ENCODE data around the gene GADD45G.
A peak's percentile ranks its signal among the peaks of the same experiment; 100 is the strongest.

GADD45G gene

GRCh38 chr9:89592963-89593726 lies 11.7 kb upstream of the GADD45G start:
- DNase-seq (ENCODE audit: low read depth), result no peak

GRCh38 chr9:89593727-89594427 lies 10.9 kb upstream of the GADD45G start:
- no peak for DNase-seq (ENCODE audit: low read depth)

DNA sequence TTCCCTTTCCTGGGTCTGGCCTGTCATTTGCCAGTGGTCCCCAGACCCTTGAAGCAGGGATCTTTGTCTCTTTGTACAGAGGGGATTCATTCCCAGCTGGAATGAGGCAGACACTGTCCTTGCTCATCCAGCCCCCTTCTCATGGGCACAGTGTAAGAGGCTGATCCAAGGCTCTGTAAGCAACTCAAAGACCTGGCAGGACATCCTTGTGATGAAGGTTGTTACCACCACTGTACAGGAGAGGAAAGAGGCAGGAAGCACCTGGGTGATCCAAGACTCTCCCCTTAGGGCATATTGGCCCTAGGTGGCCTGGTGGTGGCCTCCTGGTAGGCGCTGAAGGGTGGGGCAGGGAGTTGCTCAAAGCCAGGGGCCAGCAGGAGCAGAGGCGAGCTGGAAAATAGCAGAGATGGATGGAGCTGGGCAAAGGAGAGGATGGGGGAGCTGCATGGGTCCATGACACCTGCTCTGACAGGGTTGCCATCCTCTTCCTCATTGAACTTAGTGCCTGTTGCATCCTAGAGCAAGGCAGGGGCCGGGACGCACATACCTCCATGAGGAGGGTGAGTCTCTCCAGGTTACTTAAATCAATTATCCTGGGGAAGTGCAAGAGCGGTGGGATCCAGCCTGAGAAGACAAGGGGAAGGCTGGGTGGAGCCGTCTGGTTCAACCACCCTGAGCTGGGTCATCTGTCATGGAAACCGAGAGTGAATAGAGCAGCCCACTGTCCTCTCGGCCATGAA lies 9.8 kb upstream of the GADD45G start:
- DNase-seq (ENCODE audit: low read depth), result no peak

DNA sequence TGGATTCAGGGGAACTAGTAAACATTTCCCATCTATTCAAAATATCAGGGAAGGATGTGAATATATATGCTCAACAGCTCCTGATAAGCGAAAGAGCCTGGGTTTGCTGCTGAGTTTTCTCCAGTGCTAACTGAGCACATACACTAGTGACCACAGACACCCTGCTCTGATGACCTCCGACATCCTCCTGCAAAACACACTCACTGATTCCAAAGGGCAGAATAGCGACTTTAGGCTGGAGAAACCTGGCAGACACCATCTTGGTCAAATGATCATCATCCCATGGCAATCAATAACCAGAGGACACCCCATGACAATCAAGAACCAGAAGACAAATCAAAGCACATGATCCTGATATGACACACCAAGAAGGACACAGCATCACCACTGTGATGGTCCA lies 9.2 kb upstream of the GADD45G start:
- no peak for DNase-seq (ENCODE audit: low read depth)

- DNase-seq (ENCODE audit: low read depth), result no peak
Measured at GRCh38 chr9:89596937-89597555, 7.8 kb upstream of the GADD45G start.

- peak; percentile 43 for DNase-seq (ENCODE audit: low read depth)
Measured at GRCh38 chr9:89597711-89598362, 7.0 kb upstream of the GADD45G start.

- DNase-seq (ENCODE audit: low read depth), result no peak
Measured at GRCh38 chr9:89598363-89598713, 6.5 kb upstream of the GADD45G start.

DNA sequence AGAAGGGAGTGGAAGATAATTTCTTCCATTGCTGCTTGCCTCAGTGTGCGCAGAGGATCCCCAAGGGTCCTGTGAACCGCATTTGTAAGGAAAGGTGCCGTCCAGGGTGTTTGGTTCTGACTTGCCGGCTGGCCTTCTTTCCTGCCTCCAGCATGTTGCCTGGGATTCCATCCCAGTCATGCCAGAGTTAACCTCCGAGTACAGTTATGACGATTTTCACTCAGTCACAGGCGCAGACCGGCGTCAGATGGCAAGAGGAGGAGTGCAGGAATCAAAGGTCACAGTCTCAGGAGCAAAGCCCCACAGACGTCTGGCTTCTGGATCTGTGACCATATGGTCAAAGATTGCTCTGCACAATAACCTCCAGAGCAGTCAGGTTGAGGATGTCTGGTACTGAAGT lies 5.9 kb upstream of the GADD45G start:
- no peak for DNase-seq (ENCODE audit: low read depth)

DNA sequence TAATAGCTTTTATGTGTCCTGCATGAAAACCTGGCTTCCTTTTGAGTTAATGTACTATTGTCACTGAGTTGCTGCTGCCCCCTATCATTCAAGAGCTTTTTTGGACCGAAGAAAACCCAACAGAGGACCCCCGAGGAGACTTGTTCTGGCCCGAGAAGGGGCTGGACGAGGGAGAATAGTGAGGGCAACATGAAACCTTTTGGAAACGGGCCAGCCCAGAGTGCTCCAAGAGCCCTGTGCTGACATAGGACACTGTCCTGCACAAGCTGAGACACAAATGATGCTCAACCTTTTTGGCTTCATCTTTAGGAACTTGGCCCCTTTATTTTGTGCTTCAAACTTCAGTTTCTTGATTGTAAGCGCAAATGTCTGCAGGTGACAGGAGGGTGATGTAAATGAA lies 4.0 kb upstream of the GADD45G start:
- no peak for DNase-seq (ENCODE audit: low read depth)

GRCh38 chr9:89601306-89601705 lies 3.5 kb upstream of the GADD45G start:
- DNase-seq (ENCODE audit: low read depth), result no peak

- no peak for DNase-seq (ENCODE audit: low read depth)
Measured at GRCh38 chr9:89601856-89602562, 2.8 kb upstream of the GADD45G start.

DNA sequence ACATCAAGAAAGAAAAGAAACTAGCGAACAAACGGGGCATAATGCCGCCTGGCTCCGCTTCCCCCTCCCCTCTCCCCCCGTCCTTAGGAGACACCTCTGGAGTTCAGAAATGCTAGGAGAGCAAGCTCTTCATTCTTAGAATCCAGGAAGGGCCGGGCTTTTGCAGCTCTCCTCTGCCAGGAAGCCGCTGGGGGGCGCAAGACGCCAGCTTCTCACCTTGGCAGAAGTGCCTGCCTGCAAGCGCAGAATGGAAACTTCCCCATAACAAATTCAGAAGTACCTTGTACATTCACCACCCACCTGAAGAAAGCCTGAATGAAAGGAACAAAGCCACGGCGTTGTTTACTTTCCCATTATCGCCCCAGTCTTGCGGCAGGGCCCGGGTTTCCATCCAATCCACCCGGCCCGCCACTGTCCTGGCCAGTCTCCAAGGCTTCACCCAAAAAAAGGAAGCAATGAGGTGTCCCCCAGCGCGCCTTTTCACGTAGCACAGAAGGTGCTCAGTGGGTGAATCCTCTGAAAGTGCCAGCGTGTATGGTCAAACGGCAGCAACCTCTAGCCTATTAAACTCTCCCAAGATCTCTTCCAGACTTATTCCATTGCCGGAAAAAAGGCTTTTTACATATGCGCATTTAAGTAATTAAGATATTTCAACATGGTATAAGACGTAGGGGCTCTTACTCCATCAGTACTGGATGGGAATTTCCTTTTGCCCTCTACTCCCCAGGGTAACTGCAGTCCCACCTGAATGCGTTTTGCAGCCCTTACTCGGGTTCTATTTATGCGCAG lies 1.6 kb upstream of the GADD45G start:
- DNase-seq (ENCODE audit: low read depth), result peak; percentile 51

DNA sequence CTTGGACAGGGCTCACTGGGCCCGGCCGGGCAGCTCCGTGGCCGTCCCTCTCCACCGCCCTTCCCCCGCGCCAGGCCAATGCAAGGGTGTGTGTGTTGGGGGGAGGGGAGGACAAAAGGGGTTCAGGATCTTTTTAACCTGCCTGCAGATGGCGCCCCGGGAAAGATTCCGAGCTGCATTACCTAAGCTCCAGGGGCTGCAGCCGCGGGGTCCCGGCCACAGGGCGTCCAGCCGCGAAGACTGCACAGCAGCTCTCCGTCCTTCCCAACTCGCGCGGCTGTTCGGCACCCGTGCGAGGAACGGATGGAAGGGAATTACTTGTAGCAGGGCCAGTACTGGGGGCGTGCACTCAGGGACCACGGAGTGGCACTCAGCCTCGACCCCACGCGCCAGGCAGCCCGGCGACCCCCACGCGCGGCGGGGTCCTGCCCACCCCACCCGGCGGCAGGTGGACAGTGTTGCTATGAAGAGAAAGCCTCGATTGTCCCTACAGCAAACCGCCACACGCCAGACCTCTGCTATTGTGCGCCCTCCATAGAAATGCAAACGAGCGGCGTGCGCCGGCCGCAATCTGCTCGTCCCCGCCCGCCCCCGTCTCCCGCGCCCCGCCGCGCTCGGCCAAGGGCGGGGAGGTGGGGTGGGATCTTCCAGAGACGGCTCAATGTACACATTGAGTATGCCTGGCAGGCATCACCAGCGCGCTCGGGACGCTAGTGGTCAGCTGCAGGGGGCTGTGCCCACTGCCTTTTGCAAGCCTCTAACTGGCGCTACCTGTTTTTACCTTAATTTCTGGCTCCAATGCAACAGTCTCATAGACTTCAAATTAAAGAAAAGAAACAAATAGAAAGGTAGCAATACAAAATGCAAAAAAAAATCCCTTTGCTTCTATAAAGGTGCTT lies 796 bp upstream of the GADD45G start:
- no peak for DNase-seq (ENCODE audit: low read depth)

DNA sequence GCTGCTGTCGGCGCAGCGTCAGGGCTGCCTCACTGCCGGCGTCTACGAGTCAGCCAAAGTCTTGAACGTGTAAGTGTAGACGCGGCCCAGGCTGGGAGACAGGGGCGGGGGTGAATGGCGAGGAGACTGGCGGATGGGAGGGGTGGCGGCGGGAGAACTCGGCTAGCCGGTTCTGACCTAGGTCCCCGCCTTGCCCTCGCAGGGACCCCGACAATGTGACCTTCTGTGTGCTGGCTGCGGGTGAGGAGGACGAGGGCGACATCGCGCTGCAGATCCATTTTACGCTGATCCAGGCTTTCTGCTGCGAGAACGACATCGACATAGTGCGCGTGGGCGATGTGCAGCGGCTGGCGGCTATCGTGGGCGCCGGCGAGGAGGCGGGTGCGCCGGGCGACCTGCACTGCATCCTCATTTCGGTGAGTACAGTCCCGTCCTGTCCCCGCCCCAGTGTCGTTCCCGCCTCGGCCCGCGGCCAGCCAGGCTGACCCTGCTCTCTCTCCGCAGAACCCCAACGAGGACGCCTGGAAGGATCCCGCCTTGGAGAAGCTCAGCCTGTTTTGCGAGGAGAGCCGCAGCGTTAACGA lies 745 bp downstream of the GADD45G start:
- no peak for DNase-seq (ENCODE audit: low read depth)

- peak; percentile 24 for DNase-seq (ENCODE audit: low read depth)
Measured at GRCh38 chr9:89606049-89606623, 1.3 kb downstream of the GADD45G start.

- no peak for DNase-seq (ENCODE audit: low read depth)
Measured at GRCh38 chr9:89606624-89607311, 2.0 kb downstream of the GADD45G start.

- DNase-seq (ENCODE audit: low read depth), result no peak
Measured at GRCh38 chr9:89608641-89609335, 4.0 kb downstream of the GADD45G start.
